Stimulated activated CD8-positive, alpha-beta memory T cell treated with anti-CD3 and anti-CD28 coated beads, Interleukin-15, amount 100 ng/mL, for 24 hours (primary cell): Measurements from ENCODE around the gene PILRA.
"Not testable (repeated sequence)": the region's sequence is repeated elsewhere in the genome, so short reads cannot be mapped to it uniquely, and the experiment has no call there.

ENCODE experiments used
- DNase-seq: peaks from one replicate; pipeline ENCODE4 v3.0.0-alpha.2; 2020; ENCODE audit warnings: low read depth

The PILRA gene

DNA sequence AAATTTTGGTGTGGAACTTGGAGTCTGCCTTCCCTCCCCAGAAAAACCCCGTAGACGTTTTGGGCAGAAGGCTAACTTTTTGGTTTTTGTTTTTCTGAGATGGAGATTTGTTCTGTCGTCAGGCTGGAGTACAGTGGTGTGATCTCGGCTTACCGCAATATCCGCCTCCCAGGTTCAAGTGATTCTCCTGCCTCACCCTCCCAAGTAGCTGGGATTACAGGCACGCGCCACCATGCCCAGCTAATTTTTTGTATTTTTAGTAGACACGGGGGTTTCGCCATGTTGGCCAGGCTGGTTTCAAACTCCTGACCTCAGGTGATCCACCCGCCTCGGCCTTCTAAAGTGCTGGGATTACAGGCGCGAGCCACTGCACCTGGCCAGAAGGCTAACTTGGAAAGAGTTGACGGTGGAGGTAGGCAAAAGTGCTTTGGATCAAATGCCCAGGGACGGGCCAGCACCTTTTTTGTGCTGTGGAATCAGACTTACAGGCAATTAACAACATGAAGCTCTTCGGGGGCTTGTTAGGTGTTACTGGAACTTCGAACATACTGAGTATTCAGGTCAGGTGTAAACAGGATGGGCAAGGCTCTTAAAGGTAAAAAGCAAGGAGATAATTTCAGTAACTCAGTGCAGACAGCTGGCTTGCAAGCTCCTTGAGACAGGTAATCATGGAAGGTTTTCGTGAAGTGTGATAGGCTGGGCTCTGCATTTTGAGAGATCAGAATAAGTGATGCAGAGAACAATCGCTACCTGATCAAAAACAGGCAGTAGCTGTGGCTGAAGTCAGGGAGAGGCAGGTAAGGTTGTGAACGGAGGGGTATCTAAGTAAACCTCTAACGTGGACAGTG, 61.2 kb downstream of the PILRA start:
- no peak for DNase-seq

DNA sequence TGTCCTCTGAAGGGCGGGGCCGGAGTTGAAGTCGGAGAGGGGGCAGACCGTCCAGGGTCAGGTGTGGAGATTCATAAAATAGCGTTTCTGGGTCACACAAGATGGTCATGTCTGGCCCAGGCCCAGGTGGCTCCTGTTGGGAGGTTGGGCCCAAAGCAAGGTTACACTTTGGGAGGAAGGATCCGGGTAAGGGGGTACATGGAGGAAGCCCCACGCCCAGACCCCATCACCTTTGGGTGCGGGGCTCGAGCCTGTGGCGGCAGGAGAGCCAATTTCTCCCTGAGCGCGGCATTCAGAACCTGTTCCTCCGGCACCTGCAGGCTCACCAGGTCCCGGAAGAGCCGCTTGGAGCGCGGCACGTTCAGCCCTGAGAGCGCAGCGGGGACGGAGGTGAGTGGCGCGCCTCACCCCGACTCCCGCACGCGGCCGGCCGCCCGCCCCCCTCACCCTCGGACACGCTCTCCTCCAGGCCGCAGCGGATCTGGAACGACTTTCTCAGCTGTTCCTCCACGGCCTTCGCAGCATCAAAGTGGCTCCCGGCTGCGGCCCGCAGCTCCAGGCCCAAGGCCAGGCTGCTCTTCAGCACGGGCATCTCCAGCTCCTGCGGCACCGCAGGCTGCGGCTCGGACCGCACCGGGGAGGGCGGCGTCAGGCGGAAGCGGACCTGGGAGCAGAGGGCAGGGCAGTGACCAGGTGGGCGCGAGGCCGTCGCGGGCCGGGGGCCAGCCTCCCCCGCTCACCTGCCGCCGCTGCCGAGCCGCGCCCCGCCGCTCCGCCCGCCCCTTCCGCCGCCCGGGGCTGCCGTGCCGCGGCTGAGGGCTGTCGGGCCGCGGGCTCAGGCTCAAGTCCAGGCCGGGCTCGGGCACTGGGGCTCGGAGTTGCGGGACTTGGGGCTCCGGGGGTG, 62.4 kb downstream of the PILRA start:
- DNase-seq = peak; percentile 35

DNA sequence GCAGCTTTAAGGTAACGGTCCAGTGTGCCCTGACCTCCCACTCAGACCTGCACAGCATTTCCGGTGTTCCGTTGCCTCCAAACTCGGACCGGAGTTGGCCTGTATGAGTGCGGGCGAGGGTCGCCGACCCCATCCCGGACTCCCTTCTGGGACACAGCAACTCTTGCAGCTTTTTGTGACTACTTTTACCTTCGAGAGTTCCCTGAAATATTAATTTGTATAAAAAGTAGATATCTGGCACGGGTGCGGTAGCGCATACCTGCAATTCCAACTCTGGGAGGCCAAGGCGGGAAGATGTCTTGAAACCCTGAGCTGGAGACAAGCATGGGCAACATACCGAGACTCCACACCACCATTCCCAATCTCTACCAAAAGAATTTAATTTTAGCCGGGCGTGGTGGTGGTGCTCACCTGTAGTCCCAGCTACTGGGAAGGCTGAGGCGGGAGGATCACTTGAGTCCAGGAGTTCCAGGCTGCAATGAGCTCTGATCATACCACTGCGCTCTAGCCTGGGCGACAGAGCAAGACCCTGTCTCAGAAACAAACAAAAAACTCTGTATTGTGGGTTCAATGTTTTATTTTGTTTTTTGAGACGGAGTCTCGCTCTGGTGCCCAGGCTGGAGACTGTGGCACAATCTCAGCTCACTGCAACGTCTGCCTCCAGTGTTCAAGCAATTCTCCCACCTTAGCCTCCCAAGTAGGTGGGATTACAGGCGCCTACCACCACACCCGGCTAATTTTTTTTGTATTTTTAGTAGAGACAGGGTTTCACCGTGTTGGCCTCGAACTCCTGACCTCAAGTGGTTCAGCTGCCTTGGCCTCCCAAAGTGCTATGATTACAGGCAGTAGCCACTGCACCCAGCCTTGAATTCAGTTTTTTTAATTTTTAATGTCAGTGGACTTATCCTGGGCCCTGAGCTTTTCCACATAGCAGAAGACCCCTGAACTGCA, 64.1 kb downstream of the PILRA start:
- DNase-seq = no peak

DNA sequence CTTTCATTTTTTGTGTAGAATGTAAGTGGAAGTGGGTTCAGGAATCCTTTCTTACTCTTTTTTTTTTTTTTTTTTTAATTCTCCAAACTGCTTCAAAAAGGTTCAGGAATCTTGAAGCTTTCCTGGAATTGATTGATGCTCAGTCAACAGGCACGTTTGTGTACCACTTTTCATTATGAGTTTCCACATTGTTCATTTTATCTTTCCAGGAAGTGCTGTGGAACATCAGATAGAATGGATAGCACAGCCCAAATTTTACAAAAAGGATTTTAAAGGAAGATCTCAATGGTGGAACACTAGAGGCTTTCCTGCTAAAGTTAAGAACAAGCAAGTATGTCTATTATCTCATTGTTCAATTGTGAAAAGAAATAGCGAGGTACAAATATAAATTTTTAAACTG, 64.9 kb downstream of the PILRA start:
- no peak for DNase-seq

DNA sequence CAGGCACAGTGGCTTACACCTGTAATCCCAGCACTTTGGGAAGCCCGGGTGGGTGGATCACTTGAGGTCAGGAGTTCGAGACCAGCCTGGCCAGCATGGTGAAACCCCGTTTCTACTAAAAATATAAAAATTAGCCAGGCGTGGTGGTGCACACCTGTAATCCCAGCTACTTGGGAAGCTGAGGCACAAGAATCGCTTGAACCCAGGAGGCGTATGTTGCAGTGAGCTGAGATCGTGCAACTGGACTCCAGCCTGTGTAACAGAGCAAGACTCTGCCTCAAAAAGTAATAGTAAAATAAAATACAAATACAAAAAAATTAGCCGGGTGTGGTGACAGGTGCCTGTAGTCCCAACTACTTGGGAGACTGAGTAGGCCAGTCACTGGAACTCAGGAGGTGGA, 65.4 kb downstream of the PILRA start:
- DNase-seq = not testable (repeated sequence)

DNA sequence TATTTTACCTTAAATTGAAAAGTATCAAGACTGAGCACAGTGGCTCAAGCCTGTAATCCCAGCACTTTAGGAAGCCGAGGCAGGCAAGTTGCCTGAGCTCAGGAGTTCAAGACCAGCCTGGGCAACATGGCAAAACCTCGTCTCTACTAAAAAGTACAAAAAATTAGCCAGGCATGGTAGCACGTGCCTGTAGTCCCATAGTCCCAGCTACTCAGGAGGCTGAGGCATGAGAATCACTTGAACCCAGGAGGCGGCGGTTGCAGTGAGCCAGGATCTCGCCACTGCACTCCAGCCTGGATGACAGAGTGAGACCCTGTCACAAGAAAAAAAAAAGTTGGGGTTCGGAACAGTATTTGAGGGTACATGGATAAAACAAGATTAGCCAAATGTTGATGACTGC, 66.0 kb downstream of the PILRA start:
- not testable (repeated sequence) for DNase-seq

DNA sequence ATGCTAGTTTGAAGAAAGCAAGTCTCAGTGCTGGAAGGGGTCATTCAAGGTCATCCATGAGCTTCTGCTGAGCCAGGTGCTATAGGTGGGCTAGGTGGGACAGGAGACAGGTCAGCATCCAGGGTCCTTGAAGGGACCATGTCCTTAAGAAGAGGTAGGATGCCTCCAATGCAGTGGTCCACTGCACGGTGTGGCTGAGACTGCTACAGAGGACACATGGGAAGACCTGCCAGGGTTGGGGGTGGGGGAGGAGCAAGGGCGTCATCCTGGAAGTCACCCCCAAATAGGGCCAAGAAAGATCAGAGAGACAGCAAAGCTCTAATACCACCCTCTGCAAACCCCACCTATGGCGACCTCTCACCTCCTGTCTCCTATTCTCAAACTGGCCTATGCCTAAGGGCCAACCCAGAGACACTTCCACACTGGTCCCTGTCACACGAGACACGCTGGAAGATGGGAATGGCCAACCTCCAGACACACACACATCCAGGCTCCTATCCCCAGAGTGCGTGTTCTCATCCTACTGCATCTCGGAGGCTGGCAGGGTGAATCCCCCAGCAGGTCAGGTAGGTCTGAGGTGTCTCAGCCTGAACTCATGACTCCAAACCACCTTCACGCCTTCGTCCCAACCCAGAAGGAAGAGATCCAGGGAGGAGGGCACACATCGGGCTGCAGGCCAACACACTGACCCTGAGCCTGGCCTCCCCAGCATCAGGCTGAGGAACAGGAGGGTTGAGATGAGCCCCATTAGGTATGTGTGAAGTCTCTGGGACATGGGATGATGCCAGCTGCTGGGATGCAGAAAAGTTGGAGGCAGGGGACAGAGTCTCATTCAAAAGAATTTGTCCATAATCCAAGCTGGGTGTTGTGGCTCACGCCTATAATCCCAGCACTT, 68.6 kb downstream of the PILRA start:
- DNase-seq = no peak

DNA sequence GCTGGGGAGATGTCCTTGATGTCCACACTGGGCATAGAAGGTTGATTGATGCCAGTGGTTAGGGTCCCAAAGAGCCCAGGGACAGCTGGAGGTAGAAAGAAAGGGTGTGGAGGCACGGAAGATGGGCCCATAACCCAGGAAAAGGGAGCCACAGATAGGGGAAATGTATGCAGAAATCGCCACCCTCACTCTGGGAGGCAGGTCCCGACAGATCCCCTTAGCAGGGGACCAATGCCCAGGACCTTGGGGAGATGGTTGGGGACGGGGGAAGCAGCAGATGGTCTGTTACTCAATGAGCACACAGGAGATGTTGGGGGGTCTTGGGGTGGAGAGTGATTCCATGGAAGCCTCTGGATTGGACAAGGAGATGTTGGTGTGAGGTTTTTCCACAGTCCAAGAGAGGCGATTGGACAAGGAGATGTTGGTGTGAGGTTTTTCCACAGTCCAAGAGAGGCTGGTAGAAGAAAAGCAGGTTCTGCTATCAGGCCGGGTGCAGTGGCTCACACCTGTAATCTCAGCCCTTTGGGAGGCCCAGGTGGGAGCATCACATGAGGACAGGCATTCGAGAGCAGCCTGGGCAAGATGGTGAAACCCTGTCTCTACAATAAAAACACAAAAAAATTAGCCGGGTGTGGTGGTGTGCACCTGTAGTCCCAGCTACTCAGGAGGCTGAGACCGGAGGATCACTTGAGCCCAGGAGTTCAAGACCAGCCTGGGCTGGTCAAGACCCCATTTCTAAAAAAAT, 70.0 kb downstream of the PILRA start:
- DNase-seq = no peak

DNA sequence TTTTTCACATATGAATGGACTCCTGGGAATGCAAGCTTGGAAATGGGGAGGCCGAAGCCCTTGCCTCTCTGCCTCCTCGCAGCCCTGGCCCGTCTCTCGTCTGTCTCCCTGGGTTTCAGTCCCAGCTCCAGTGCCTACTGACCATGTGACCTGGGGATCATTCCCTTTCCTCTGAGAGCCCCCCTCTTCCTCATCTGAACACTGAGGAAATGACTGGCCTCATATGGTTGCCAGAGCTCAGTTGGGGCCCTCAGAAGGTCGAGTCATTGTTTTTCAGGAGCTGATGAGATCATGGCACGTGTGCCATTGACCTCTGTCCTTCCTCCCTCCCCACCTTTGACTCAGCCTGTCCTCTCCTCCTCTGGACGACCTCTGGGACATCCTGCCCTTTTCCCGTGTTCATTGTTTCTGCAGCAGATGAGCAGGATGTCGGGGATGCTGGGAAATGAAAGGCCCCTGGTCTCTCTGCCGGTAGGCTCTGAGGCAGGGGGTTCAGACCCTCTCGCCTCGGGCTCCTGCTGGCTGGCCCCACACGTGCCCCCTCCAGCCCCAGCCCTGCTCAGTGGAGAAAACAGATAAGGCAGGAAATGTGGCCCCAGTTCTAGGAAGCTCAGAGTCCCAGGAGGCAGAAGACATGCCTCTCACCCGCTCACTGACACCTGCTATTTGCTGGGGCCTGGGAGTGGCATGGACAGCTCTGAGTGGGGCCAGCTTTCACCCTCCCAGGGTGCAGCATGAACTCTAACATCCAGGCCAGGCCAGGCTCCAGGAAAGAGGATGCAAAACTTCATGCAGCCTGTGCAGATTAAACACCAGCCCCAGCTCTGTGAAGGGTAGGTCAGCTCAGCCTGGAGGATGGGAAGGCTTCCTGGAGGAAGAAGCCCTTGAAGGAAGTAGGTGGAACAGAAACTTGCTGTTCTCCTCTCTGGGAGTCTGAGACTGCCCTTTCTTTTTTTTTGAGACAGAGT, 71.3 kb downstream of the PILRA start:
- no peak for DNase-seq

DNA sequence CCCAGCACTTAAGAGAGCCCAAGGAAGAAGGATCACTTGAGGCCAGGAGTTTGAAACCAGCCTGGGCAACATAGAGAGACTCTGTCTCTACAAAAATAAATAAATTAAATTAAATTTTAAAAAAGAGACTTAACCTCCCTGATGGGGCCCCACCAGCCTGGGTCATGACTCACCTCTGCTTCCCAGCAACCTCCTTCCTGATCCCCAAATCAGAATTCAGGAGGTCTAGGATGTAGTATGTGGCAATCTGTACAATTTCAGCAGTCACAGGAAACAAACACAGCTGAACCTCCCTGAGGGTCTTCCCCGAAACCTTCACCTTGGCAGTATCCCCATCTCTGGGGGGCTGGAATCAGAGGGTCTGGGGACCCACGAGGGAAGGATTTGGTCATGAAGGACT, 72.8 kb downstream of the PILRA start:
- no peak for DNase-seq

DNA sequence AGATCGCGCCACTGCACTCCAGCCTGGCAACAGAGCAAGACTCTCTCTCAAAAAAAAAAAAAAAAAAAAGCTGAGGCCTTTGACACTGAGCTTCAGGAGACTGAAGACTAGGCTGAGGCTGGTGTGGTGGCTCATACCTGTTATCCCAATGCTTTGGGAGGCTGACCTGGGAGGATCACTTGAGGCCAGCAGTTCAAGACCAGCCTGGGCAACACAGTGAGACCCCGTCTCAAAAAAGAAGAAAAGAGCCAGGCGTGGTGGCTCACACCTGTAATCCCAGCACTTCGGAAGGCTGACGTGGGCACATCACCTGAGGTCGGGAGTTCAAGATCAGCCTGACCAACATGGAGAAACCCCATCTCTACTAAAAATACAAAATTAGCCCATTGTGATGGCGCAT, 74.1 kb downstream of the PILRA start:
- not testable (repeated sequence) for DNase-seq

DNA sequence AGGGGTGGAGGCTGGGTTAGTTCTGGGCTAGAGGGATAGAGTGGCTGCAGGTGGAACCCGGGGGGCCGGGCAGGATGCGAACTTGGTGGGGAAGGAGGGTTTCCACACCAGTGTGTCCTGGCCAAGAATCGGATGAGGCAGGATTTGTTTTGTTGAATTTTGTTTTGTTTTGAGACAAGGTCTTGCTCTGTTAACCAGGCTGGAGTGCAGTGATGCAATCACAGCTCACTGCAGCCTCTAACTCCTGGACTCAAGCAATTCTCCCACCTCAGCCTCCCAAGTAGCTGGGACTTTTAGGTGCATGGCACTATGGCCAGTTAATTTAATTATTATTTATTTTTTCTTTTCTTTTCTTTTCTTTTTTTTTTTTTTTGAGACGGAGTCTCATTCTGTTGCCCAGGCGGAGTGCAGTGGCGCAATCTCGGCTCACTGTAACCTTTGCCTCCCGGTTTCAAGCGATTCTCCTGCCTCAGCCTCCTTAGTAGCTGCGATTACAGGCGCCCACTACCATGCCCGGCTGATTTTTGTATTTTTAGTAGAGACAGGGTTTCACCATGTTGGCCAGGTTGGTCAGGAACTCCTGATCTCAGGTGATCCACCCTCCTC, 76.0 kb downstream of the PILRA start:
- no peak for DNase-seq
